Cardiac muscle cell (in vitro differentiated cells and primary cell): ENCODE measurements around the gene PRPS1. TPM values are rescaled to one million over a fixed set of nuclear protein-coding genes. Genes with fewer than 3 reads are reported as not detected.

Source experiments
- DNase-seq, 2 donors: peaks; one replicate each; pipeline versions ENCODE4 v3.0.0 to v3.0.0-alpha.2; 2010 to 2017; ENCODE audit warnings: low read depth in 1 of 2, low spot score in 1 of 2
- H3K27ac ChIP-seq: fragments of 200-600 bp; sonication (generic); 2 replicates; pipeline ENCODE4 v1.5.1; 2016
- H3K27me3 ChIP-seq: fragments of 200-600 bp; sonication (generic); 2 replicates; pipeline ENCODE4 v1.6.0; 2016; ENCODE audit warnings: control low read depth
- H3K36me3 ChIP-seq: fragments of 200-600 bp; sonication (generic); 2 replicates; pipeline ENCODE4 v1.5.1; 2016; ENCODE audit warnings: control low read depth
- H3K4me1 ChIP-seq: fragments of 200-600 bp; sonication (generic); 2 replicates; pipeline ENCODE4 v1.8.1; 2017; ENCODE audit warnings: low read depth, mild to moderate bottlenecking, mixed run types
- H3K4me3 ChIP-seq: fragments of 200-600 bp; sonication (generic); 2 replicates; pipeline ENCODE4 v1.5.1; 2016; ENCODE audit warnings: mild to moderate bottlenecking
- H3K9me3 ChIP-seq: fragments of 200-600 bp; sonication (generic); 2 replicates; pipeline ENCODE4 v1.5.1; 2017; ENCODE audit warnings: low read depth, mild to moderate bottlenecking, control low read depth
- polyA plus RNA-seq: library from polyadenylated mRNA; unstranded; fragments of >200 nt; fragmentation: Nextera tagmentation; extraction: Ambion mirVana; gene quantifications from 2 replicates; pipeline ENCODE4 v1.2.1, GENCODE V29; 2016
- total RNA-seq: library from RNA; depleted of rRNA; stranded (reverse); fragments of >200 nt; gene quantifications from 2 replicates; pipeline ENCODE4 v1.2.3, GENCODE V29; 2016
- TF ChIP-seq, protein P1 (sequence below): IDR thresholded peaks from 2 replicates; pipeline ENCODE4 v1.5.1; 2012; ENCODE audit warnings: low read depth, mild to moderate bottlenecking, low read length

Gene PRPS1
- total and polyA plus RNA-seq, 2 experiments from 2014 or later = 75.4 to 78.7 TPM

- Histone ChIP-seq H3K4me1 (no peaks in the 10 kb centered on the region), H3K27ac (no peak overlapping the region), H3K4me3 (no peak overlapping the region), H3K27me3 (no peaks in the 10 kb centered on the region), H3K36me3 (peaks cover under 1% of the 10 kb centered on the region), H3K9me3 (no peaks in the 10 kb centered on the region)
- TF ChIP-seq, protein P1, sequence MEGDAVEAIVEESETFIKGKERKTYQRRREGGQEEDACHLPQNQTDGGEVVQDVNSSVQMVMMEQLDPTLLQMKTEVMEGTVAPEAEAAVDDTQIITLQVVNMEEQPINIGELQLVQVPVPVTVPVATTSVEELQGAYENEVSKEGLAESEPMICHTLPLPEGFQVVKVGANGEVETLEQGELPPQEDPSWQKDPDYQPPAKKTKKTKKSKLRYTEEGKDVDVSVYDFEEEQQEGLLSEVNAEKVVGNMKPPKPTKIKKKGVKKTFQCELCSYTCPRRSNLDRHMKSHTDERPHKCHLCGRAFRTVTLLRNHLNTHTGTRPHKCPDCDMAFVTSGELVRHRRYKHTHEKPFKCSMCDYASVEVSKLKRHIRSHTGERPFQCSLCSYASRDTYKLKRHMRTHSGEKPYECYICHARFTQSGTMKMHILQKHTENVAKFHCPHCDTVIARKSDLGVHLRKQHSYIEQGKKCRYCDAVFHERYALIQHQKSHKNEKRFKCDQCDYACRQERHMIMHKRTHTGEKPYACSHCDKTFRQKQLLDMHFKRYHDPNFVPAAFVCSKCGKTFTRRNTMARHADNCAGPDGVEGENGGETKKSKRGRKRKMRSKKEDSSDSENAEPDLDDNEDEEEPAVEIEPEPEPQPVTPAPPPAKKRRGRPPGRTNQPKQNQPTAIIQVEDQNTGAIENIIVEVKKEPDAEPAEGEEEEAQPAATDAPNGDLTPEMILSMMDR = peak; percentile 73
- peak; percentile 75 to 88 for DNase-seq
Measured at GRCh38 chrX:107654872-107655761, 26.8 kb downstream of the PRPS1 start.

- no peak for DNase-seq
- no peak overlapping the region for H3K27ac ChIP-seq
- no peaks in the 10 kb centered on the region for H3K9me3 ChIP-seq
- no peaks in the 10 kb centered on the region for H3K36me3 ChIP-seq
- no peaks in the 10 kb centered on the region for H3K27me3 ChIP-seq
- no peak overlapping the region for H3K4me3 ChIP-seq
- TF ChIP-seq, protein P1 = no peak
- peaks cover 8% of the 10 kb centered on the region for H3K4me1 ChIP-seq
Measured at GRCh38 chrX:107656978-107657377, 28.7 kb downstream of the PRPS1 start.

GRCh38 chrX:107658660-107659059, 30.4 kb downstream of the PRPS1 start:
- Histone ChIP-seq H3K4me1 (peaks cover 9% of the 10 kb centered on the region), H3K4me3 (no peak overlapping the region), H3K27me3 (no peaks in the 10 kb centered on the region), H3K9me3 (no peaks in the 10 kb centered on the region), H3K36me3 (no peaks in the 10 kb centered on the region), H3K27ac (no peak overlapping the region)
- no peak for DNase-seq
- TF ChIP-seq, protein P1 = no peak

- H3K36me3 ChIP-seq = no peaks in the 10 kb centered on the region
- DNase-seq = no peak
- H3K4me1 ChIP-seq = peaks cover 9% of the 10 kb centered on the region
- H3K27me3 ChIP-seq = no peaks in the 10 kb centered on the region
- H3K4me3 ChIP-seq = no peak overlapping the region
- H3K27ac ChIP-seq = no peak overlapping the region
- TF ChIP-seq, protein P1 = no peak
- no peaks in the 10 kb centered on the region for H3K9me3 ChIP-seq
Measured at GRCh38 chrX:107659286-107659685, 31.0 kb downstream of the PRPS1 start.

DNA sequence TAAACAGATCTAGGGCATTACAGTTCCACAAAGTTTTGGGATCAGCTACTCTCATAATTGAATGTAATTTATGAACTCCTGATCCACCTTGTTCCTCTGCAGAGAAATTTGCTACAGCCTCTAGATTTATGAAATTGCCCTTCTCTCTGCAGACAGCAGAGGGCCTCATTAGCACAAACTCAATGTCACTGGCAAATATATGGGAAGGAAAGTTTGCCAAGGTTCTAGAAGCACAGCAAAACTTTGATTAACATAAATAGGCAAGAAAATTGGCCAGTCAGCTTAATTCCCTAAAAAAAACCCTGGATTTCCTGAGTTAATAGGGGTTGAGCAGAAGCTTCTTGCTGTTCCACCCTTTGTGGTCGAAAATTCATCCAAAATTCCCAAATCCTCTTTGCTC, 31.5 kb downstream of the PRPS1 start:
- TF ChIP-seq, protein P1 = peak; percentile 64
- DNase-seq = peak; percentile 58 to 73

More for the DNA sequence above, 31.5 kb downstream of the PRPS1 start:
- H3K27me3 ChIP-seq = no peaks in the 10 kb centered on the region
- no peaks in the 10 kb centered on the region for H3K9me3 ChIP-seq
- H3K4me1 ChIP-seq = peaks cover 9% of the 10 kb centered on the region
- no peak overlapping the region for H3K4me3 ChIP-seq
- H3K36me3 ChIP-seq = no peaks in the 10 kb centered on the region
- no peak overlapping the region for H3K27ac ChIP-seq
